Non-pigmented ciliary epithelial cell (primary cell): Measurements from ENCODE around the gene STXBP5L.
"Not testable (repeated sequence)": the region's sequence is repeated elsewhere in the genome, so short reads cannot be mapped to it uniquely, and the experiment has no call there.

Experiments
- DNase-seq: peaks from one replicate; pipeline ENCODE4 v3.0.0-alpha.2; 2010; ENCODE audit warnings: low read depth

Gene STXBP5L

GRCh38 chr3:121018917-121019321, 110.9 kb downstream of the STXBP5L start:
- DNase-seq, result no peak

- DNase-seq, result no peak
Observed at GRCh38 chr3:121063628-121064027, 155.6 kb downstream of the STXBP5L start.

- DNase-seq, result no peak
Observed at GRCh38 chr3:121064121-121064520, 156.1 kb downstream of the STXBP5L start.

GRCh38 chr3:121072133-121072532, 164.1 kb downstream of the STXBP5L start:
- DNase-seq, result no peak

- no peak for DNase-seq
Observed at GRCh38 chr3:121073011-121073410, 165.0 kb downstream of the STXBP5L start.

GRCh38 chr3:121075191-121075590, 167.2 kb downstream of the STXBP5L start:
- no peak for DNase-seq

GRCh38 chr3:121078378-121079101, 170.5 kb downstream of the STXBP5L start:
- not testable (repeated sequence) for DNase-seq

- no peak for DNase-seq
Observed at GRCh38 chr3:121096953-121097352, 188.9 kb downstream of the STXBP5L start.

- not testable (repeated sequence) for DNase-seq
Observed at GRCh38 chr3:121111086-121111485, 203.1 kb downstream of the STXBP5L start.

GRCh38 chr3:121111914-121112612, 204.1 kb downstream of the STXBP5L start:
- no peak for DNase-seq

GRCh38 chr3:121126033-121126706, 218.2 kb downstream of the STXBP5L start:
- DNase-seq, result no peak

GRCh38 chr3:121126707-121127035, 218.7 kb downstream of the STXBP5L start:
- no peak for DNase-seq

- no peak for DNase-seq
Observed at GRCh38 chr3:121152573-121152972, 244.6 kb downstream of the STXBP5L start.

GRCh38 chr3:121153851-121154250, 245.8 kb downstream of the STXBP5L start:
- no peak for DNase-seq

GRCh38 chr3:121155028-121155427, 247.0 kb downstream of the STXBP5L start:
- DNase-seq, result peak; percentile 1

GRCh38 chr3:121165397-121165837, 257.4 kb downstream of the STXBP5L start:
- DNase-seq, result no peak

- no peak for DNase-seq
Observed at GRCh38 chr3:121167374-121168139, 259.6 kb downstream of the STXBP5L start.

- DNase-seq, result no peak
Observed at GRCh38 chr3:121175083-121175482, 267.1 kb downstream of the STXBP5L start.

GRCh38 chr3:121190626-121191025, 282.6 kb downstream of the STXBP5L start:
- DNase-seq, result not testable (repeated sequence)

- no peak for DNase-seq
Observed at GRCh38 chr3:121202573-121202972, 294.6 kb downstream of the STXBP5L start.

GRCh38 chr3:121223116-121223515, 315.1 kb downstream of the STXBP5L start:
- DNase-seq, result no peak

- DNase-seq, result no peak
Observed at GRCh38 chr3:121228971-121229370, 321.0 kb downstream of the STXBP5L start.
